HepG2 (cell line): ENCODE results near the gene COBLL1. TPM values are rescaled to one million over a fixed set of nuclear protein-coding genes. Genes with fewer than 3 reads are reported as not detected.

ENCODE experiments used
- ATAC-seq: fragments of 200-7000 bp; cut with Tn5 transposase; 3 replicates; pipeline ENCODE4 v1.9.1; 2020; ENCODE audit warnings: mild to moderate bottlenecking, moderate library complexity
- BruUV-seq: library from RNA; stranded (reverse); fragments of 400-500 nt; replicated peaks from 2 replicates; lab custom pipeline; 2021; lab: Mats Ljungman, UMichigan
- CTCF ChIA-PET: fragments of 300-600 bp; formaldehyde crosslinking; extraction: SDS; loops from one replicate; lab custom pipeline; 2021; ENCODE audit warnings: low total read pairs, inconsistent platforms, low intra/inter-chr PET ratio; lab: Yijun Ruan, JAX
- POLR2A ChIA-PET: fragments of 350-600 bp; sonication (Branson Sonifier 250); formaldehyde crosslinking; loops from one replicate; lab custom pipeline; 2020; ENCODE audit warnings: antibody characterized with exemption, inconsistent platforms; lab: Yijun Ruan, JAX
- DNase-seq: peaks from one replicate; pipeline ENCODE4 v3.0.0-alpha.2; 2015; ENCODE audit warnings: low spot score
- FAIRE-seq: peaks from 3 replicates; lab custom pipeline; 2011; peaks lifted over from hg19 to GRCh38; lab: Jason Lieb, UNC
- H2AFZ ChIP-seq: one replicate; pipeline ENCODE4 v1.6.1; 2011; ENCODE audit warnings: low read length, inconsistent platforms
- H3K27ac ChIP-seq: fragments of 300-600 bp; 3 replicates; pipeline ENCODE4 v1.8.0; 2011; ENCODE audit warnings: mixed run types, mild to moderate bottlenecking, mixed read lengths, low read length, inconsistent platforms; ENCODE audit not compliant: insufficient read depth; ENCODE audit errors: extremely low read length
- H3K27me3 ChIP-seq, 2 experiments: fragments of 200-600 bp in 1 of 2; 2 replicates in 1 of 2; 3 replicates in 1 of 2; pipeline versions ENCODE4 v1.6.0 to v1.8.0; 2011; ENCODE audit warnings: low read length in 2 of 2, mild to moderate bottlenecking in 2 of 2, moderate library complexity in 2 of 2, inconsistent platforms in 1 of 2; ENCODE audit not compliant: insufficient read depth in 2 of 2, control insufficient read depth in 1 of 2
- H3K36me3 ChIP-seq, 2 experiments: fragments of 200-600 bp in 1 of 2; replicated peaks in 1 of 2; 2 replicates in 1 of 2; 3 replicates in 1 of 2; pipeline versions ENCODE4 v1.5.1 to v1.8.0; 2011; ENCODE audit warnings: low read length in 2 of 2, inconsistent platforms in 1 of 2; ENCODE audit not compliant: insufficient read depth in 2 of 2, control insufficient read depth in 1 of 2
- H3K4me1 ChIP-seq: 2 replicates; pipeline ENCODE4 v1.5.1; 2012; ENCODE audit warnings: low read length, inconsistent platforms; ENCODE audit not compliant: insufficient read depth
- H3K4me2 ChIP-seq: 2 replicates; pipeline ENCODE4 v1.6.0; 2011; ENCODE audit warnings: low read depth, low read length, inconsistent platforms
- H3K4me3 ChIP-seq, 3 experiments: fragments of 200-600 bp in 1 of 3; sonication (generic), shearing (Covaris generic) in 1 of 3; replicated peaks in 1 of 3; 2 replicates each; pipeline ENCODE4 v1.5.1; 2011 to 2016; ENCODE audit warnings: low read length in 3 of 3, inconsistent platforms in 2 of 3, low read depth in 2 of 3, mild to moderate bottlenecking in 2 of 3, control low read depth in 1 of 3, mixed read lengths in 1 of 3; ENCODE audit not compliant: insufficient read depth in 1 of 3
- H3K79me2 ChIP-seq: one replicate; pipeline ENCODE4 v1.6.1; 2011; ENCODE audit warnings: low read length, inconsistent platforms; ENCODE audit not compliant: insufficient read depth
- H3K9ac ChIP-seq: 2 replicates; pipeline ENCODE4 v1.6.0; 2011; ENCODE audit warnings: mild to moderate bottlenecking, low read depth, low read length, inconsistent platforms; ENCODE audit not compliant: insufficient read depth
- H3K9me3 ChIP-seq: 2 replicates; pipeline ENCODE4 v1.5.1; 2012; ENCODE audit warnings: mild to moderate bottlenecking, low read length
- H4K20me1 ChIP-seq: 2 replicates; pipeline ENCODE4 v1.6.0; 2011; ENCODE audit warnings: inconsistent platforms, mild to moderate bottlenecking, low read length, moderate library complexity; ENCODE audit not compliant: insufficient read depth
- CHD4 ChIP-seq: fragments of 200-600 bp; sonication (generic); IDR thresholded peaks from 2 replicates; pipeline ENCODE4 v1.7.0; 2017; ENCODE audit warnings: mild to moderate bottlenecking, low read length, borderline replicate concordance
- CREM ChIP-seq, 2 experiments: sonication (generic) in 1 of 2; formaldehyde crosslinking in 1 of 2; IDR thresholded peaks; 2 replicates each; pipeline versions ENCODE4 v1.4.0 to v1.6.1; 2016 to 2020; ENCODE audit warnings: antibody characterized with exemption in 1 of 2, mild to moderate bottlenecking in 1 of 2, missing genetic modification reagents in 1 of 2
- HDAC2 ChIP-seq: sonication (generic); formaldehyde crosslinking; IDR thresholded peaks from 2 replicates; pipeline ENCODE4 v1.4.0; 2020; ENCODE audit warnings: missing genetic modification reagents
- HNF1B ChIP-seq: sonication (generic); formaldehyde crosslinking; IDR thresholded peaks from 2 replicates; pipeline ENCODE4 v1.5.1; 2020; ENCODE audit warnings: mild to moderate bottlenecking, moderate library complexity, missing genetic modification reagents
- TBX2 ChIP-seq: sonication (generic); formaldehyde crosslinking; IDR thresholded peaks from 2 replicates; pipeline ENCODE4 v1.5.0; 2020; ENCODE audit warnings: missing genetic modification reagents, mild to moderate bottlenecking, borderline replicate concordance
- TEF ChIP-seq: sonication (generic); formaldehyde crosslinking; IDR thresholded peaks from 2 replicates; pipeline ENCODE4 v1.5.0; 2020; ENCODE audit warnings: missing genetic modification reagents
- THAP9 ChIP-seq: sonication (generic); formaldehyde crosslinking; IDR thresholded peaks from 2 replicates; pipeline ENCODE4; 2020; ENCODE audit warnings: missing genetic modification reagents, mild to moderate bottlenecking, borderline replicate concordance
- XBP1 ChIP-seq: sonication (generic); formaldehyde crosslinking; IDR thresholded peaks from 2 replicates; pipeline ENCODE4 v1.5.0; 2020; ENCODE audit warnings: missing genetic modification reagents
- ZKSCAN1 ChIP-seq: fragments of 150-350 bp; IDR thresholded peaks from 2 replicates; pipeline ENCODE4 v1.6.1; 2014; ENCODE audit warnings: low read length
- ZMYM3 ChIP-seq: sonication (generic); formaldehyde crosslinking; IDR thresholded peaks from 2 replicates; pipeline ENCODE4 v1.5.1; 2020; ENCODE audit warnings: mild to moderate bottlenecking, missing genetic modification reagents
- ZNF383 ChIP-seq: sonication (generic); formaldehyde crosslinking; IDR thresholded peaks from 2 replicates; pipeline ENCODE4 v1.4.0; 2020; ENCODE audit warnings: missing genetic modification reagents, mild to moderate bottlenecking, borderline replicate concordance
- ZNF567 ChIP-seq: sonication (generic); formaldehyde crosslinking; IDR thresholded peaks from 2 replicates; pipeline ENCODE4 v1.8.1; 2023; ENCODE audit warnings: mild to moderate bottlenecking, missing genetic modification reagents, borderline replicate concordance
- ZNF615 ChIP-seq: sonication (generic); formaldehyde crosslinking; IDR thresholded peaks from 2 replicates; pipeline ENCODE4 v1.5.0; 2020; ENCODE audit warnings: mild to moderate bottlenecking, missing genetic modification reagents, borderline replicate concordance
- ZNF687 ChIP-seq: sonication (generic); formaldehyde crosslinking; IDR thresholded peaks from 2 replicates; pipeline ENCODE4 v1.5.1; 2020; ENCODE audit warnings: mild to moderate bottlenecking, missing genetic modification reagents, moderate library complexity
- WGBS: methylation state at CpG from one replicate; pipeline ENCODE4 v1.1.6; 2017; ENCODE audit warnings: low lambda C conversion rate; 5-methylcytosine and 5-hydroxymethylcytosine counted together
- in situ Hi-C: cut with HindIII; loops from 2 replicates; pipeline ENCODE4 v1.10.0; 2017; ENCODE audit warnings: low pct_unique_long_range_greater_than_20kb; ENCODE audit not compliant: extremely low pct_ligation_motif_present
- intact Hi-C: fragments of 100-400 bp; cut with micrococcal nuclease; formaldehyde crosslinking; loops from one replicate; pipeline ENCODE4 v1.10.0; 2022; ENCODE audit not compliant: unreplicated experiment
- polyA plus RNA-seq, 8 experiments: library from polyadenylated mRNA; depleted of rRNA in 3 of 8; stranded (reverse) in 7 of 8; unstranded in 1 of 8; fragments of >200 nt; fragmentation: Illumina TruSeq in 4 of 8; extraction: Trizol in 4 of 8; gene quantifications; 2 replicates each; pipeline versions ENCODE4 v1.2.1 to v1.2.3, GENCODE V29; 2011 to 2016; ENCODE audit warnings: low read depth in 4 of 8, missing spikeins in 1 of 8, mixed read lengths in 1 of 8; ENCODE audit not compliant: insufficient read depth in 1 of 8
- total RNA-seq, 5 experiments: library from RNA; depleted of rRNA; stranded (reverse); fragments of >200 nt; fragmentation: Illumina TruSeq; extraction: Trizol; gene quantifications; 2 replicates each; pipeline ENCODE4 v1.2.3, GENCODE V29; 2016; ENCODE audit warnings: low read depth in 1 of 5

Gene COBLL1
- total and polyA plus RNA-seq, 2 of the 13 experiments (the other 11 are each of a cell fraction or from before 2014, with no cell fraction given) = 32.6 to 86.8 TPM

GRCh38 chr2:164773635-164774034 is 68.0 kb downstream of the COBLL1 start:
- H2AFZ ChIP-seq = no peak overlapping the region
- in situ Hi-C loops = no loop called here
- no peak for DNase-seq
- TF ChIP-seq ZNF567 (CRISPR knock-in tag) (no peak), TEF (CRISPR knock-in tag) (no peak), TBX2 (CRISPR knock-in tag) (no peak), HDAC2 (CRISPR knock-in tag) (no peak), CHD4 (no peak), XBP1 (CRISPR knock-in tag) (no peak), ZMYM3 (CRISPR knock-in tag) (no peak), THAP9 (CRISPR knock-in tag) (no peak), CREM (IDR thresholded peaks at IDR 0.05) (no peak), CREM (CRISPR knock-in tag; IDR thresholded peaks at IDR 0.05) (no peak), ZKSCAN1 (no peak), ZNF687 (no peak), ZNF615 (CRISPR knock-in tag) (no peak), ZNF383 (CRISPR knock-in tag) (no peak), HNF1B (CRISPR knock-in tag) (no peak)
- TF ChIP-seq, all 625 proteins: peak for 0
- Histone ChIP-seq H3K79me2 (peaks cover 76% of the 10 kb centered on the region), H3K4me2 (no peak overlapping the region), H3K4me3 (no peak overlapping the region), H3K9me3 (no peaks in the 10 kb centered on the region), H3K4me1 (peaks cover 22% of the 10 kb centered on the region), H3K36me3 (no peaks in the 10 kb centered on the region; a peak in 1 of 5 replicates), H3K27ac (no peak overlapping the region), H3K27me3 (no peaks in the 10 kb centered on the region), H3K9ac (no peak overlapping the region), H4K20me1 (no peaks in the 10 kb centered on the region)
- ATAC-seq (no peak), FAIRE-seq (no peak)
- 97% methylated on average over 3 of the region's 3 CpGs for WGBS
- intact Hi-C loops = no loop called here
- ChIA-PET CTCF (no interaction called here), POLR2A (interaction anchor here (1.7 kb wide), 1 partner anchor 31 kb away, joined by 3 read pairs; no protein-coding TSS in a partner anchor)
- no TSS peak for BruUV-seq
